NB4 (cell line): Measurements from ENCODE around the gene ANKRD13B.

Experiments
- TF ChIP-seq, protein P1 (sequence below): IDR thresholded peaks from one replicate; pipeline ENCODE4 v1.5.1; 2012; ENCODE audit warnings: low read depth, low read length
- TF ChIP-seq, protein P2 (sequence below): IDR thresholded peaks from 2 replicates; pipeline ENCODE4 v1.6.1; 2011; ENCODE audit warnings: low read depth, low read length

DNA sequence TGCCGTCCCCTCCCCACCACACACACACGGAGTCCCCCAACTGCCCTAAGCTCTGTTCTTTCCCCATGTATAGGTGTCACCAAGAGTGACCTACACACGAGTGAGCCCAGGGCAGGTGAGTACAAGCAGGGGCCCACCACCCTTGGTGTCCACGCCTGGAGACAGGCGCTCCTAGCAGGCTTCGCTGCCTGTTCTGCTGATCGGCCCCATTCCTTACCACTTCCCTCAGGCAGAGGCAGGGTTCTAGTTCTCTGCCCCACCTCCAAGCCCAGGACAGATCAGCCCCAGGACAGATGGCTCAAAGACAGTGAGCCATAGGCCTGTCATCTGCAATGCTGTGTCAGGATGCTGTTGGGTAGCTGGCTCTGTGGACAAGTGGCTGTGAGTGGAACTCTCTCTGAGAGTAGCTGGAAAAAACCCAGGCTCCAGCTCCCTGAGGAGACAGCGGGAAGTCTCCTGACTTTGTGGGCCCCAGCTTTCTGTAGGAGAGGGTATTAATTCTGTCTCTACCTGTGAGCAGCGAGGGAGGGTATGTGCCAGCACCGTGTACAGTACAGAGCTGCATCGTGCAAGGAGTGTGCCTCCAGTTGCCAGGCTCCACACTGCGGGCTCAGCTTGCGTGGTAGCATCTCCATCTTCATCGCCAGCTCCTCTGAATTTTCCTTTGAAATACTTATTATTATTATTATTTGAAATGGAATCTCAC, 23.5 kb upstream of the ANKRD13B start:
- TF ChIP-seq, protein P1, sequence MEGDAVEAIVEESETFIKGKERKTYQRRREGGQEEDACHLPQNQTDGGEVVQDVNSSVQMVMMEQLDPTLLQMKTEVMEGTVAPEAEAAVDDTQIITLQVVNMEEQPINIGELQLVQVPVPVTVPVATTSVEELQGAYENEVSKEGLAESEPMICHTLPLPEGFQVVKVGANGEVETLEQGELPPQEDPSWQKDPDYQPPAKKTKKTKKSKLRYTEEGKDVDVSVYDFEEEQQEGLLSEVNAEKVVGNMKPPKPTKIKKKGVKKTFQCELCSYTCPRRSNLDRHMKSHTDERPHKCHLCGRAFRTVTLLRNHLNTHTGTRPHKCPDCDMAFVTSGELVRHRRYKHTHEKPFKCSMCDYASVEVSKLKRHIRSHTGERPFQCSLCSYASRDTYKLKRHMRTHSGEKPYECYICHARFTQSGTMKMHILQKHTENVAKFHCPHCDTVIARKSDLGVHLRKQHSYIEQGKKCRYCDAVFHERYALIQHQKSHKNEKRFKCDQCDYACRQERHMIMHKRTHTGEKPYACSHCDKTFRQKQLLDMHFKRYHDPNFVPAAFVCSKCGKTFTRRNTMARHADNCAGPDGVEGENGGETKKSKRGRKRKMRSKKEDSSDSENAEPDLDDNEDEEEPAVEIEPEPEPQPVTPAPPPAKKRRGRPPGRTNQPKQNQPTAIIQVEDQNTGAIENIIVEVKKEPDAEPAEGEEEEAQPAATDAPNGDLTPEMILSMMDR = no peak
- TF ChIP-seq, protein P2, sequence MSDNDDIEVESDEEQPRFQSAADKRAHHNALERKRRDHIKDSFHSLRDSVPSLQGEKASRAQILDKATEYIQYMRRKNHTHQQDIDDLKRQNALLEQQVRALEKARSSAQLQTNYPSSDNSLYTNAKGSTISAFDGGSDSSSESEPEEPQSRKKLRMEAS = no peak
